HEK293 (cell line): ENCODE measurements around the gene LSM3.

Experiments used
- GFI1B ChIP-seq: fragments of 450-650 bp; formaldehyde crosslinking; IDR thresholded peaks from 2 replicates; pipeline ENCODE4 v1.5.1; 2016; ENCODE audit warnings: missing biosample characterization, missing genetic modification characterization
- GLIS2 ChIP-seq: fragments of 450-650 bp; formaldehyde crosslinking; IDR thresholded peaks from 2 replicates; pipeline ENCODE4 v1.5.1; 2016; ENCODE audit warnings: missing biosample characterization, missing genetic modification characterization
- KLF1 ChIP-seq: fragments of 450-650 bp; formaldehyde crosslinking; IDR thresholded peaks from 2 replicates; pipeline ENCODE4 v1.5.1; 2016; ENCODE audit warnings: missing biosample characterization, missing genetic modification characterization
- KLF8 ChIP-seq: fragments of 450-650 bp; formaldehyde crosslinking; IDR thresholded peaks from 2 replicates; pipeline ENCODE4 v1.5.1; 2016; ENCODE audit warnings: missing biosample characterization, missing genetic modification characterization
- MZF1 ChIP-seq: fragments of 450-650 bp; formaldehyde crosslinking; IDR thresholded peaks from 2 replicates; pipeline ENCODE4 v1.5.1; 2017; ENCODE audit warnings: missing biosample characterization, missing genetic modification characterization, borderline replicate concordance
- SETDB1 ChIP-seq: IDR thresholded peaks from one replicate; pipeline ENCODE4 v1.6.1; 2017; ENCODE audit warnings: mild to moderate bottlenecking, low read length, moderate library complexity, mixed read lengths; ENCODE audit not compliant: insufficient read length
- SP7 ChIP-seq: fragments of 450-650 bp; formaldehyde crosslinking; IDR thresholded peaks from 2 replicates; pipeline ENCODE4 v1.5.1; 2016; ENCODE audit warnings: missing biosample characterization, missing genetic modification characterization
- YY2 ChIP-seq: fragments of 450-650 bp; formaldehyde crosslinking; IDR thresholded peaks from 2 replicates; pipeline ENCODE4 v1.5.1; 2016; ENCODE audit warnings: missing biosample characterization, missing genetic modification characterization
- ZBTB21 ChIP-seq: fragments of 450-650 bp; formaldehyde crosslinking; IDR thresholded peaks from 2 replicates; pipeline ENCODE4 v1.5.1; 2017; ENCODE audit warnings: missing biosample characterization, missing genetic modification characterization
- ZBTB8A ChIP-seq: fragments of 450-650 bp; formaldehyde crosslinking; IDR thresholded peaks from 2 replicates; pipeline ENCODE4 v1.5.1; 2016; ENCODE audit warnings: missing biosample characterization, missing genetic modification characterization
- ZNF140 ChIP-seq: fragments of 450-650 bp; formaldehyde crosslinking; IDR thresholded peaks from 2 replicates; pipeline ENCODE4 v1.5.1; 2016; ENCODE audit warnings: missing biosample characterization, missing genetic modification characterization
- ZNF146 ChIP-seq: fragments of 450-650 bp; formaldehyde crosslinking; IDR thresholded peaks from 2 replicates; pipeline ENCODE4 v1.5.1; 2016; ENCODE audit warnings: missing biosample characterization, missing genetic modification characterization
- ZNF366 ChIP-seq: fragments of 450-650 bp; formaldehyde crosslinking; conservative IDR thresholded peaks from 2 replicates; pipeline ENCODE4 v1.5.1; 2016; ENCODE audit warnings: missing biosample characterization, missing genetic modification characterization
- ZNF391 ChIP-seq: fragments of 450-650 bp; formaldehyde crosslinking; IDR thresholded peaks from 2 replicates; pipeline ENCODE4 v1.5.1; 2016; ENCODE audit warnings: low read depth, missing biosample characterization, missing genetic modification characterization, borderline replicate concordance
- ZNF521 ChIP-seq: fragments of 450-650 bp; formaldehyde crosslinking; IDR thresholded peaks from 2 replicates; pipeline ENCODE4 v1.5.1; 2017; ENCODE audit warnings: missing biosample characterization, mild to moderate bottlenecking, missing genetic modification characterization
- ZNF544 ChIP-seq: fragments of 450-650 bp; formaldehyde crosslinking; IDR thresholded peaks from 2 replicates; pipeline ENCODE4 v1.5.0; 2017; ENCODE audit warnings: missing biosample characterization, missing genetic modification characterization
- ZNF561 ChIP-seq: fragments of 450-650 bp; IDR thresholded peaks from 2 replicates; pipeline ENCODE4 v1.5.1; 2018; ENCODE audit warnings: missing biosample characterization, missing genetic modification characterization, borderline replicate concordance
- ZNF571 ChIP-seq: fragments of 450-650 bp; formaldehyde crosslinking; IDR thresholded peaks from 2 replicates; pipeline ENCODE4 v1.5.0; 2017; ENCODE audit warnings: missing biosample characterization, missing genetic modification characterization
- ZNF600 ChIP-seq: fragments of 450-650 bp; formaldehyde crosslinking; IDR thresholded peaks from 2 replicates; pipeline ENCODE4 v1.5.1; 2016; ENCODE audit warnings: missing biosample characterization, missing genetic modification characterization
- ZNF664 ChIP-seq: fragments of 450-650 bp; formaldehyde crosslinking; IDR thresholded peaks from 2 replicates; pipeline ENCODE4 v1.5.1; 2016; ENCODE audit warnings: missing biosample characterization, missing genetic modification characterization
- ZNF76 ChIP-seq: fragments of 450-650 bp; formaldehyde crosslinking; IDR thresholded peaks from 2 replicates; pipeline ENCODE4; 2016; ENCODE audit warnings: low read depth, missing biosample characterization, missing genetic modification characterization, borderline replicate concordance
- ZNF785 ChIP-seq: fragments of 450-650 bp; formaldehyde crosslinking; IDR thresholded peaks from 2 replicates; pipeline ENCODE4 v1.5.1; 2016; ENCODE audit warnings: missing biosample characterization, missing genetic modification characterization
- ZNF792 ChIP-seq: fragments of 450-650 bp; formaldehyde crosslinking; IDR thresholded peaks from 2 replicates; pipeline ENCODE4 v1.5.1; 2016; ENCODE audit warnings: missing biosample characterization, missing genetic modification characterization
- ZNF843 ChIP-seq: fragments of 450-650 bp; formaldehyde crosslinking; IDR thresholded peaks from 2 replicates; pipeline ENCODE4 v1.5.1; 2016; ENCODE audit warnings: missing biosample characterization, missing genetic modification characterization
- ZXDB ChIP-seq: fragments of 450-650 bp; formaldehyde crosslinking; IDR thresholded peaks from 2 replicates; pipeline ENCODE4 v1.5.1; 2016; ENCODE audit warnings: missing biosample characterization, missing genetic modification characterization
- TF ChIP-seq, protein P1 (sequence below): sonication (generic); formaldehyde crosslinking; IDR thresholded peaks from 2 replicates; pipeline ENCODE4 v1.8.1; 2022; ENCODE audit warnings: mild to moderate bottlenecking, moderate library complexity, missing genetic modification reagents
- TF ChIP-seq, protein P2 (sequence below): fragments of 450-650 bp; formaldehyde crosslinking; IDR thresholded peaks from 2 replicates; pipeline ENCODE4 v1.5.1; 2017; ENCODE audit warnings: missing biosample characterization, mild to moderate bottlenecking, missing genetic modification characterization, moderate library complexity
- TF ChIP-seq, protein P3 (sequence below): fragments of 450-650 bp; formaldehyde crosslinking; IDR thresholded peaks from 2 replicates; pipeline ENCODE4 v1.5.1; 2016; ENCODE audit warnings: missing biosample characterization, missing genetic modification characterization
- TF ChIP-seq, protein P4 (sequence below): fragments of 450-650 bp; formaldehyde crosslinking; IDR thresholded peaks from 2 replicates; pipeline ENCODE4 v1.5.1; 2016; ENCODE audit warnings: missing biosample characterization, missing genetic modification characterization
- TF ChIP-seq, protein P5 (sequence below): fragments of 450-650 bp; formaldehyde crosslinking; IDR thresholded peaks from 2 replicates; pipeline ENCODE4 v1.5.1; 2016; ENCODE audit warnings: missing biosample characterization, missing genetic modification characterization

LSM3 gene

DNA sequence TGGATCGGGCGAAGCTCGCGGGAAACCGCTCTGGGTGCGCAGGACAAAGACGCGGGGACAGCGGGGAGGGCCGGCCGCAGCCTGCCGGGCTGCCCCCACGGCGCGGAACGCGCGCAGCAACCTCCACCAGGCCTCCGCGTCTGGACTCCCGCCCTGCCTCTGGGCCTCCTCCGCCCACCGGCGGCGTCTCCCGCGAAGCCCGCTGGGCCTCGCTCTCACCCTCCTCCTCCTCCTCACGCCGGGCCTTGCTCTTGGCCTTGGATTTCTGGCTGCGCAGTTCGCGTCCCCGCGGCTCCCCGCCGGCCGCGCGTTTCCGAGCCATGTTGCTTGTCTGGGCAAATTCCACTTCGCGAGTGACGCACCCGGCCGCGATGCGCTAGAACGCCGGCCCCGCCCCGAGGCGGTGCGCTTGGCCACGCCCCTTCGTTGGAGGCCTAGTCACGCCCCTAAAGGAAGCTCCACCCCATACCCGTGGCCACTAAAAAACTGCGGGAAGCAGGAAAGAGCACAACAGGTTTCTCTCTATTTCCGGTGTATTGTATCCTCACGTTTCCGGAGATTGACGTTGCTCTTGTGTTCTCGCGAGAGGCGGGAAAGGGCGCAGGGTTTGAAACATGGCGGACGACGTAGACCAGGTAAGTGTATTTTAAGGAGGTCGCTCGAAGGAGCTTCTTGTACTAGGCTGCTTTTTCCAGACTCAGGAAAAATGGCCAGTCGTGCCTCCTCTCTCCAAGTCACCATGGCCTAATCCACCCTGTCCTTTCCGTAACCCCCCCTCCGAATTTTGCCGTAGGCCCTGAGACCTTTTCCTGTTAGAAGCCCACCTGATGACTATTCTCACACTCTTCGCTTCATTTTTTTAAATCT lies at the start of gene LSM3, which contains the start of gene XPC (continued):
- TF ChIP-seq, protein P1, sequence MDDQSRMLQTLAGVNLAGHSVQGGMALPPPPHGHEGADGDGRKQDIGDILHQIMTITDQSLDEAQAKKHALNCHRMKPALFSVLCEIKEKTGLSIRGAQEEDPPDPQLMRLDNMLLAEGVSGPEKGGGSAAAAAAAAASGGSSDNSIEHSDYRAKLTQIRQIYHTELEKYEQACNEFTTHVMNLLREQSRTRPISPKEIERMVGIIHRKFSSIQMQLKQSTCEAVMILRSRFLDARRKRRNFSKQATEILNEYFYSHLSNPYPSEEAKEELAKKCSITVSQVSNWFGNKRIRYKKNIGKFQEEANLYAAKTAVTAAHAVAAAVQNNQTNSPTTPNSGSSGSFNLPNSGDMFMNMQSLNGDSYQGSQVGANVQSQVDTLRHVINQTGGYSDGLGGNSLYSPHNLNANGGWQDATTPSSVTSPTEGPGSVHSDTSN (CRISPR knock-in tag): peak; percentile 52; the same call in 1 of the 2 replicates
- TF ChIP-seq, protein P2, sequence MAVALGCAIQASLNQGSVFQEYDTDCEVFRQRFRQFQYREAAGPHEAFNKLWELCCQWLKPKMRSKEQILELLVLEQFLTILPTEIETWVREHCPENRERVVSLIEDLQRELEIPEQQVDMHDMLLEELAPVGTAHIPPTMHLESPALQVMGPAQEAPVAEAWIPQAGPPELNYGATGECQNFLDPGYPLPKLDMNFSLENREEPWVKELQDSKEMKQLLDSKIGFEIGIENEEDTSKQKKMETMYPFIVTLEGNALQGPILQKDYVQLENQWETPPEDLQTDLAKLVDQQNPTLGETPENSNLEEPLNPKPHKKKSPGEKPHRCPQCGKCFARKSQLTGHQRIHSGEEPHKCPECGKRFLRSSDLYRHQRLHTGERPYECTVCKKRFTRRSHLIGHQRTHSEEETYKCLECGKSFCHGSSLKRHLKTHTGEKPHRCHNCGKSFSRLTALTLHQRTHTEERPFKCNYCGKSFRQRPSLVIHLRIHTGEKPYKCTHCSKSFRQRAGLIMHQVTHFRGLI (tag by site-specific recombination): peak; percentile 61; the same call in 1 of the 2 replicates
- TF ChIP-seq ZNF391 (tag by site-specific recombination) (peak; percentile 80; the same call in 1 of the 2 replicates), ZBTB21 (tag by site-specific recombination) (peak; percentile 89), ZNF785 (tag by site-specific recombination) (peak; percentile 89), ZNF76 (tag by site-specific recombination) (peak; percentile 89), ZXDB (tag by site-specific recombination) (peak; percentile 67; the same call in 1 of the 2 replicates), ZNF366 (tag by site-specific recombination) (peak; percentile 83), YY2 (tag by site-specific recombination) (peak; percentile 88), MZF1 (peak; percentile 32; the same call in 1 of the 2 replicates), SP7 (tag by site-specific recombination) (peak; percentile 76), GLIS2 (peak; percentile 99), ZNF544 (no peak), ZNF792 (tag by site-specific recombination) (0 out of 2 replicates have a peak, but pooled peaks have one; percentile 48), ZBTB8A (peak; percentile 42; the same call in 1 of the 2 replicates), ZNF664 (no peak), ZNF571 (tag by site-specific recombination) (no peak), KLF8 (peak; percentile 97), ZNF521 (tag by site-specific recombination) (no peak), KLF1 (tag by site-specific recombination) (peak; percentile 85), ZNF561 (tag by site-specific recombination) (peak; percentile 26; the same call in 1 of the 2 replicates), ZNF843 (peak; percentile 67; the same call in 1 of the 2 replicates), SETDB1 (no peak), GFI1B (tag by site-specific recombination) (0 out of 2 replicates have a peak, but pooled peaks have one; percentile 14), ZNF140 (tag by site-specific recombination) (no peak), ZNF600 (peak; percentile 70; the same call in 1 of the 2 replicates), ZNF146 (peak; percentile 20; the same call in 1 of the 2 replicates)
- TF ChIP-seq, protein P3, sequence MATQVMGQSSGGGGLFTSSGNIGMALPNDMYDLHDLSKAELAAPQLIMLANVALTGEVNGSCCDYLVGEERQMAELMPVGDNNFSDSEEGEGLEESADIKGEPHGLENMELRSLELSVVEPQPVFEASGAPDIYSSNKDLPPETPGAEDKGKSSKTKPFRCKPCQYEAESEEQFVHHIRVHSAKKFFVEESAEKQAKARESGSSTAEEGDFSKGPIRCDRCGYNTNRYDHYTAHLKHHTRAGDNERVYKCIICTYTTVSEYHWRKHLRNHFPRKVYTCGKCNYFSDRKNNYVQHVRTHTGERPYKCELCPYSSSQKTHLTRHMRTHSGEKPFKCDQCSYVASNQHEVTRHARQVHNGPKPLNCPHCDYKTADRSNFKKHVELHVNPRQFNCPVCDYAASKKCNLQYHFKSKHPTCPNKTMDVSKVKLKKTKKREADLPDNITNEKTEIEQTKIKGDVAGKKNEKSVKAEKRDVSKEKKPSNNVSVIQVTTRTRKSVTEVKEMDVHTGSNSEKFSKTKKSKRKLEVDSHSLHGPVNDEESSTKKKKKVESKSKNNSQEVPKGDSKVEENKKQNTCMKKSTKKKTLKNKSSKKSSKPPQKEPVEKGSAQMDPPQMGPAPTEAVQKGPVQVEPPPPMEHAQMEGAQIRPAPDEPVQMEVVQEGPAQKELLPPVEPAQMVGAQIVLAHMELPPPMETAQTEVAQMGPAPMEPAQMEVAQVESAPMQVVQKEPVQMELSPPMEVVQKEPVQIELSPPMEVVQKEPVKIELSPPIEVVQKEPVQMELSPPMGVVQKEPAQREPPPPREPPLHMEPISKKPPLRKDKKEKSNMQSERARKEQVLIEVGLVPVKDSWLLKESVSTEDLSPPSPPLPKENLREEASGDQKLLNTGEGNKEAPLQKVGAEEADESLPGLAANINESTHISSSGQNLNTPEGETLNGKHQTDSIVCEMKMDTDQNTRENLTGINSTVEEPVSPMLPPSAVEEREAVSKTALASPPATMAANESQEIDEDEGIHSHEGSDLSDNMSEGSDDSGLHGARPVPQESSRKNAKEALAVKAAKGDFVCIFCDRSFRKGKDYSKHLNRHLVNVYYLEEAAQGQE (tag by site-specific recombination): peak; percentile 50
- TF ChIP-seq, protein P4, sequence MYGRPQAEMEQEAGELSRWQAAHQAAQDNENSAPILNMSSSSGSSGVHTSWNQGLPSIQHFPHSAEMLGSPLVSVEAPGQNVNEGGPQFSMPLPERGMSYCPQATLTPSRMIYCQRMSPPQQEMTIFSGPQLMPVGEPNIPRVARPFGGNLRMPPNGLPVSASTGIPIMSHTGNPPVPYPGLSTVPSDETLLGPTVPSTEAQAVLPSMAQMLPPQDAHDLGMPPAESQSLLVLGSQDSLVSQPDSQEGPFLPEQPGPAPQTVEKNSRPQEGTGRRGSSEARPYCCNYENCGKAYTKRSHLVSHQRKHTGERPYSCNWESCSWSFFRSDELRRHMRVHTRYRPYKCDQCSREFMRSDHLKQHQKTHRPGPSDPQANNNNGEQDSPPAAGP (tag by site-specific recombination): peak; percentile 62
- TF ChIP-seq, protein P5, sequence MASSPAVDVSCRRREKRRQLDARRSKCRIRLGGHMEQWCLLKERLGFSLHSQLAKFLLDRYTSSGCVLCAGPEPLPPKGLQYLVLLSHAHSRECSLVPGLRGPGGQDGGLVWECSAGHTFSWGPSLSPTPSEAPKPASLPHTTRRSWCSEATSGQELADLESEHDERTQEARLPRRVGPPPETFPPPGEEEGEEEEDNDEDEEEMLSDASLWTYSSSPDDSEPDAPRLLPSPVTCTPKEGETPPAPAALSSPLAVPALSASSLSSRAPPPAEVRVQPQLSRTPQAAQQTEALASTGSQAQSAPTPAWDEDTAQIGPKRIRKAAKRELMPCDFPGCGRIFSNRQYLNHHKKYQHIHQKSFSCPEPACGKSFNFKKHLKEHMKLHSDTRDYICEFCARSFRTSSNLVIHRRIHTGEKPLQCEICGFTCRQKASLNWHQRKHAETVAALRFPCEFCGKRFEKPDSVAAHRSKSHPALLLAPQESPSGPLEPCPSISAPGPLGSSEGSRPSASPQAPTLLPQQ: peak; percentile 76
